GM19452 (cell line): ENCODE results near the gene RHBDF2.
"Not testable (repeated sequence)": the region's sequence is repeated elsewhere in the genome, so short reads cannot be mapped to it uniquely, and the experiment has no call there.

ENCODE experiments used
- ATAC-seq: cut with Tn5 transposase; IDR thresholded peaks from one replicate; pipeline ENCODE4 v1.9.1; 2021; ENCODE audit not compliant: unreplicated experiment

RHBDF2 gene

DNA sequence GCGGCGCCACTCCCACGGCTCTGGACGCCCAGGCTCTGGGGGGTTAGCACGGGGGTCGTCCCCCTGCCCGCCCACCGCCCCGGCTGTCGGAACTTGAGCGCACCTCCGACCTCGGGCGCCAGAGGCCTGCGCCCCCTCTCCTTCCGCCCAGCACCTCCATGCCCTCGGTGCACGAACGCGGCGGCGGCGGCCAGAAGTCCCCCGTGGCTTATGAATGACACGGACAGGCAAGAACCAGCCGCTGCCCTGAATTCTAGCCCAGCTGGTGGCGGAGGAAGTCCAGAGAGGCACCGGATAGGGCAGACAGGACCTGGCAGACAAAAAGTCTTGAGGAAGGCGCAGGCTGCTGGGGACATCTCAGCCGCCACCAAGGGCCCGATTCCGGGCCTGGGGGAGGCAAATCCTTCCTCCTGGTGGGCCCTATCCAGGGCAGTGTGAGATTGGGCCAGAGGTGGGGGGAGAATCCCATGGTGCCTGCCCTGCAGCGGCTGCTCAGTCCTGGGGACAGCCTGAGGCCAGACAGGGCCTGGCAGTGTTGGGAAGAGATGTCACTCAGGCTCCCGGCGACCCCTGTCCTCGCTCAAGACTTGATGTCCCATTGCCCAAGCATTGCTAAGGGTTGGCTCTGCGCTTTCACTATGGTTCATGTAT, 37.2 kb upstream of the RHBDF2 start:
- ATAC-seq, result no peak

GRCh38 chr17:76537578-76538280, 36.5 kb upstream of the RHBDF2 start, which contains the start of gene CYGB:
CYGB (minus strand) TSS chr17:76537709; CDS start chr17:76537542, 167 bp downstream.
- ATAC-seq, result no peak

- ATAC-seq, result no peak
Observed at GRCh38 chr17:76537288-76537577, 36.0 kb upstream of the RHBDF2 start.

- no peak for ATAC-seq
Observed at GRCh38 chr17:76536511-76537287, 35.5 kb upstream of the RHBDF2 start.

GRCh38 chr17:76535788-76536510, 34.7 kb upstream of the RHBDF2 start:
- no peak for ATAC-seq

DNA sequence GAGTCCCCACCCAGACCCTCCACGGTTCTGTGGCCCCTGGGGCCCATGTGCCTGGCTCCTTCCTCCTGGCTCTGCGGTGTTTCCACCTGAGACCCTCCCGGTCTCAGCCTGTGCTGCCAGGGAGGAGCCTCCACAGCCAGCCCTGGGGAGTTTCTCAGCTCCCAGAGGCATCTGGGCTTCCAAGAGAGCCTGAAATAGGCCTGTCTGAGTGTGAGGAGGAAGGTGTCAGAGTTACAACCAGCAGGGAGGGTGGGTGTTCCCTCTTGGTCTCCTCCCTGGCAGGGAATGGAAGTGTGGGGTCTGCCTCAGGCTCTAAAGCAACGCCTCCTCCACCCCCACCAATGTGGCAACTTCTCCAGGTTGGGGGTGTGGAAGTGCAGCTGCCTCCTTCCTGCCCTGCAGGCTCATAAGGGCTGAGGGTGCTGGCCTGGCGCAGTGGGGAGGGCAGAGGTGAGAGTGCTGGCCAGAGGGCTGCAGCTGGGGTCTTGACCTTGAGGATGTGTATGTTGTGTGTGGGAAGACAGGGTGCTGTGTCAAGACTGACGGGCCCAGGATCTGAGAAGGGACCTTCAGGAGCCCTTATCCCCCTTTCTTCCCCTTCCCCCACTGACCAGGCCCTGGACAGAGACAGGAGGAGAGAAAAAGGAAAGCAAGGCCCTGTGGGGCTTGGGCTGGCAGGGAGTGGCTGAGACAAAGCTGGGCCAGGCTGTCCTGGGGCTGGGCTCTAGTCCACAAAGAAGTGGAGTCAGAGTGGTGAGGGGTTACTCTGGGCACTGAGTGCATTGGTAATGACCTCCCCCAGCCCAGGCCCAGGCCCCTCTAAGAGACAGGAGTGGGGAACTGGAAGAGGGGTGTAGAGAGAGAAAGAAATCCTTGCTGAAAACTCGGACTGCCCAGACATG, 33.9 kb upstream of the RHBDF2 start:
- ATAC-seq, result no peak

- not testable (repeated sequence) for ATAC-seq
Observed at GRCh38 chr17:76533640-76534359, 32.6 kb upstream of the RHBDF2 start.

DNA sequence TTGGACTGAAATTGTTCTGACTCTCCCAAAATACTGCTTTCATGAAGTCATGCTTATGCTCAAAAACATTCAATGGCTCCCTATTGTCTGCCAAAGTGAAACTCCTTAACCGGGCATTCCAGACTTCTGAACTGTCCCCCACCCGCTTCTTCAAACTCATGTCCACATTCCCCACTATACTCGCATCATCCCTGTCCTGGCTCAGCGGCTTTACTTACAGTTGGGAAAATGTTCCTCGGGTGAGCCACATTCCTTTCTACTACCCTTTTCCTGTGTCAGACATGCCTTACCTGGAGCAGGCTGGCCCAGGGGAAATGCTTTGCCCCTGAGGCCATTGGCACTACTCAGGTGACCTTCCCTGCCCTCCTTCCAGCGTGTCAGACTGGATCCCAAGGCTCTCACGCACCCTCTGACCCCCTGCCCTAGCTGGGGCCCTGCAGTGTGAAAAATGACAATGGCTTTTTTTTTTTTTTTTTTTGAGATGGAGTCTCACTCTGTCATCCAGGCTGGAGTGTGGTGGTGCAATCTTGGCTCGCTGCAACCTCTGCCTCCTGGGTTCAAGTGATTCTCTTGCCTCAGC, 30.9 kb upstream of the RHBDF2 start:
- no peak for ATAC-seq

- ATAC-seq, result no peak
Observed at GRCh38 chr17:76531486-76532038, 30.3 kb upstream of the RHBDF2 start.

DNA sequence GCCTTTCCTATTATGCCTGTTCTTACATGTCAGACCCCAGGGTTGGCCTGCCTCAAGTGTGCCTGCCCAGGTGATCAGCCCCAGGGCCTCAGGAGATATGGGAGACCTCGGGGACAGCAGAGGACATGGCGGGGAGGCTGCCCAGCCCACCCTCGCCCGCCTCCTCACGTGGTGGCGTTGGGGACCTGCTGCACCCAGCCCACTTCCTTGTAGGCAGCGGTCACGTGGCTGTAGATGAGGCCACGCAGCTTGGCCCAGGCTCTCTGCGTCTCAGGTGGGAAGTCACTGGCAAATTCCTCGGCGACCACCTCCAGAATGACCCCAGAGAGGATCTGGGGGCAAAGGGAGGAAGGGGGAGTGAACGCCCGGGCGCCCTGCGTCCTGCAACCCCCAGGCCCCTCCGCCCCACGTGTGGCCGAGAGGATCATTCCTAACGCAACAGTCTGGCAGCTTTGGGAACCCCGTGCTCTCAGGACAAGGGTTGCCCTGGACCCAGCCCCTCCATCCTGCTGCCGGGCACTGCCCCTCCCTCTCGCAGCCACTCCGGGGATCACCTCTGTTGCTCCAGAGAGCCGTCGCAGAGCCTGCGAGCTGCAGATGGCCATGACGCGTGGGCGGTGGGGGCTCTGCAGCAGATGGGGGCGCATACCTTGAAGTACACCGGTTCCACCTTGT, 29.7 kb upstream of the RHBDF2 start:
- ATAC-seq, result no peak

DNA sequence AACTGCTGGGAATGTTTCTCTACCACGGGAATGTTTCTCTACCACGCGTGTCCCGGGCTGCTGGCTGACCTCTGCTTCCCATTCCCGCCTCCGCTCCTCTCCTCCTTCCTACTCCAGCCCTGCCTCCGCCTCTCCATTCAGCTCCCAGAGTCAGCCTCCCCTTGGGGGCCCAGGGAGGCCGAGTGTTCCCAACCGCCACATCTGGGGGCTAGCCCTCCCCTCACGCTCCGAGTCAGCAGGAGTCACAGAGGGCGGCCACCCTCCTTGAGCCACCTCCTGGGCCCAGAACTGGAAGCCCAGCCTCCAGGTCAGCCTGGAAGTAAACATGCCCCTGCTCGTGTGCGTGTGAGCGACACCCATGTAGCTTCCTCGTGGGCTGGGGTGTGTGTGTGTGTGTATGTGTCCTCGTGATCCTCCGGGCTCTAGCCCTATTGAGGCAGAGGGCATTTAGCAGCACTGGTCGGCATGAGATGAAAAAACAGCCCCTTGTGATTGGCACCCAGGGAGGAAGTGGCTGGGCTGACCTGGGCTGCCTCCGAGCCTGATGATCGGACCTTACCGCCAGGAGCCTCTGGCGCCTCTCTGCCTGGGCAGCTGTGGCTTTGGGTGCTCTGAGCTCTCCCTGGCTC, 29.0 kb upstream of the RHBDF2 start:
- no peak for ATAC-seq

DNA sequence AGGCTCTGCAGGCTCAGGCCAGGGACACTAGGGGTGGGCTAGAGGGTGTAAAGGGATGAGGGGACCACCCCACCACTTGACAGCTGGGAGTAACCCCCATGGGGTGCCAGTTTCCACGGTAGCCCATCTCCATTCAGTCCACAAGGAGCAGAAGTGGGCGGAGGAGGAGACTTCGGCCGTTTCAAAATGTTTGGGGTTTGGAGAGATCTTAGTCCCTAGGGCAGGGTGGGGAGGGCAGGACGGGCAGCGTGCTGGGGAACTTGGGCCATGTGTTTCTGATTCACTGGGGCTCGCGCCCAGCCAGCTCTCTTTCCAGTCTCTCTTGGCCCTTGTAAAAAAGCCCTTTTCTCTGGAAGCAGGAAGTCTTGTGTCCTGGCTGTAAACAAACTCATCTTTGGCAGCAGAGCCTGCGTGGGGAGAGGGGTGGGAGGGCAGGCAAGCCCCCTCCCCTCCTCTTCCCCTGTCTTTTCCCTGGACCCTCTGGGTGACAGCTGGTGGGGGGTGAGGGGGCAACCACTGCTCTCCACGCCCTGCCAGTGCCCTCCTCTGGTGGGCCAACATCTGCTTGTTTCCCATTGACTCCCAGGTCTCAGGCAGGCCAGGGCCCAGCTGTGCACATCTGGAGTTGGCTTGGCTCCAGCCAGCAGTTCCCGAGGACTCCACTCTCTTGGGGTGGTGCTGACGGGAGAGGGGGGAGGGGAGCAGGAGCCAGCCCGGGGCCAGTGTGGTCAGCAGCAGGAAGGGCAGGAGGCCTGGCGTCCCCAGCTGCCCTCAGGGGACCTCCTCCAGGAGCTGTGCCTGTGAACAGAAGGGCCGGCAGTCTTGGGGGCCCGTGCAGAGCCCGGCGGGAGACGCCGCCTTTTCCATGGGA, 28.2 kb upstream of the RHBDF2 start:
- no peak for ATAC-seq

DNA sequence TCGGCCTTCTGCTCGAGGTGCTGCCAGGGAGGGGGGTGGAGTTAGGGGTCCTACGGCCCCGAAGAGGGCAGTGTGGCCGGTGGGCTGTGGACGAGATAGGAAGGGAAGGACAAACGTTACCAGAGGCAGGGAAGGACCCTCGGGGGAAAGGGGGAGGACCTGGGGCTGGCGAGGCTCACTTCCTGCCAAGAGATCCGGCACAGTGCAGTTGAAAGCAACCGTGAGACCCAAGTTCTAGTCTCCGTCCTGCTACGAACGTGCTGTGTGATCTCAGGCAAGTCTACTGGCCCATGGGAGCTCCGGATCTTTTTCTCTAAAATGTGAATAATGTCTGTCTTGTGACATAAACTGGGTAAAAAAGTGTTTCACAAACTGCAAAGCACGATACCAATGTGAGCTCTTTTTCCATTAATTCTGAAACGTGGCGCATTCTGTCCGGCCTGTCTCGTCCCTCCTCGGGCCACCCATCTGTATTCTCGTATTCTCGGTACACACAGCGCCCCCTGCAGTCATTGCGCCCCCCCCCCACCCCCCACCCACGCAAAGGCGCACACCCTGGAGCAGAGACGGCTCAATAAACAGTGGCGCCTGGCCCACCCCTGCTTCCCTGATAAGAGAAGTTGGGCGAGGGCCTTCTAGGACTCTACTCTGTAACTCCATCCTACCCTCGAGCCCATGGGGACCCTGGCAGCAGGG, 27.5 kb upstream of the RHBDF2 start:
- no peak for ATAC-seq

GRCh38 chr17:76528156-76528527, 26.9 kb upstream of the RHBDF2 start:
- no peak for ATAC-seq

- no peak for ATAC-seq
Observed at GRCh38 chr17:76527430-76528111, 26.3 kb upstream of the RHBDF2 start.

GRCh38 chr17:76527016-76527415, 25.8 kb upstream of the RHBDF2 start:
- not testable (repeated sequence) for ATAC-seq
